Measurements from ENCODE around the gene MTHFD1. TPM values are rescaled to one million over a fixed set of nuclear protein-coding genes. Genes with fewer than 3 reads are reported as not detected.

Gene MTHFD1
- 10 to 100 TPM; 27.6 to 66.0 (median 53.8) TPM for total RNA-seq

DNA sequence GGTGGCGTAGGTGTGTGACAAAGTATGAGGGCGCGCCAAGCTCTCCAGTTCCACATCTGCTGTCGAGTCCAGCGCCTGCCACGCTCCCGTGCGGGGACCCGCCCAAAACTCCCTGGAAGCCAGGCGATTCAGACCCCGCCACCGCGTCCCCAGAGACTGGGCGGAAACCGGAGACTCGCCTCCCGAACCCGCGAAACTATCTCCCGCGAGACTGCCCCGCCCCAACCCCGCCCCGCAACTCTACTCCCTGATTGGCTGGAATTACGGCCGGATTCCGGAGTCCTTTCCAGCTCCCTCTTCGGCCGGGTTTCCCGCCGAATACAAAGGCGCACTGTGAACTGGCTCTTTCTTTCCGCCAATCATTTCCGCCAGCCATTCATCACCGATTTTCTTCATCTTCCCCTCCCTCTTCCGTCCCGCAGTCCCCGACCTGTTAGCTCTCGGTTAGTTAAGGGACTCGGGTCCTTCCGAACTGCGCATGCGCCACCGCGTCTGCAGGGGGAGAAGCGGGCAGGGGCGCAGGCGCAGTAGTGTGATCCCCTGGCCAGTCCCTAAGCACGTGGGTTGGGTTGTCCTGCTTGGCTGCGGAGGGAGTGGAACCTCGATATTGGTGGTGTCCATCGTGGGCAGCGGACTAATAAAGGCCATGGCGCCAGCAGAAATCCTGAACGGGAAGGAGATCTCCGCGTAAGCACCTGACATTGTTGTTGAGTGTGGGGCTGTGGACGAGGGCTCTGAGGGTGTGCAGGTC lies at the start of gene MTHFD1:
TSS of gene MTHFD1 (plus strand) at position 572 of the 751 bp plus-strand sequence. CDS start at position 647, 75 bp downstream.
- H3K4me1 ChIP-seq = peaks cover 10 to 53% (median 14%) of the 10 kb centered on the region in 3 donors
- intact Hi-C loops (cut with DNase I) = no loop called here
- DNase-seq = peak; percentile 93
- peak within 1 kb of the TSS; percentile 60 to 92 (median 73) for H3K4me3 ChIP-seq
- H3K27me3 ChIP-seq = no peaks in the 10 kb centered on the region
- 0 to 1% methylated on average over 15 to 19 of the region's 58 CpGs for WGBS, 2 donors
- peaks cover 0 to 19% (median 0%) of the 10 kb centered on the region in 3 donors for H3K36me3 ChIP-seq
- TF ChIP-seq POLR2A (IDR thresholded peaks at IDR 0.05) = peak in 3 of 4 donors; percentile 52 to 66 (median 56)
- TF ChIP-seq, protein P1, sequence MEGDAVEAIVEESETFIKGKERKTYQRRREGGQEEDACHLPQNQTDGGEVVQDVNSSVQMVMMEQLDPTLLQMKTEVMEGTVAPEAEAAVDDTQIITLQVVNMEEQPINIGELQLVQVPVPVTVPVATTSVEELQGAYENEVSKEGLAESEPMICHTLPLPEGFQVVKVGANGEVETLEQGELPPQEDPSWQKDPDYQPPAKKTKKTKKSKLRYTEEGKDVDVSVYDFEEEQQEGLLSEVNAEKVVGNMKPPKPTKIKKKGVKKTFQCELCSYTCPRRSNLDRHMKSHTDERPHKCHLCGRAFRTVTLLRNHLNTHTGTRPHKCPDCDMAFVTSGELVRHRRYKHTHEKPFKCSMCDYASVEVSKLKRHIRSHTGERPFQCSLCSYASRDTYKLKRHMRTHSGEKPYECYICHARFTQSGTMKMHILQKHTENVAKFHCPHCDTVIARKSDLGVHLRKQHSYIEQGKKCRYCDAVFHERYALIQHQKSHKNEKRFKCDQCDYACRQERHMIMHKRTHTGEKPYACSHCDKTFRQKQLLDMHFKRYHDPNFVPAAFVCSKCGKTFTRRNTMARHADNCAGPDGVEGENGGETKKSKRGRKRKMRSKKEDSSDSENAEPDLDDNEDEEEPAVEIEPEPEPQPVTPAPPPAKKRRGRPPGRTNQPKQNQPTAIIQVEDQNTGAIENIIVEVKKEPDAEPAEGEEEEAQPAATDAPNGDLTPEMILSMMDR (IDR thresholded peaks at IDR 0.05) = peak in 3 of 6 experiments; percentile 6 to 32 (median 31)
- no peaks in the 10 kb centered on the region for H3K9me3 ChIP-seq
- peak within 1 kb of the TSS; percentile 87 to 93 (median 92) for H3K27ac ChIP-seq

DNA sequence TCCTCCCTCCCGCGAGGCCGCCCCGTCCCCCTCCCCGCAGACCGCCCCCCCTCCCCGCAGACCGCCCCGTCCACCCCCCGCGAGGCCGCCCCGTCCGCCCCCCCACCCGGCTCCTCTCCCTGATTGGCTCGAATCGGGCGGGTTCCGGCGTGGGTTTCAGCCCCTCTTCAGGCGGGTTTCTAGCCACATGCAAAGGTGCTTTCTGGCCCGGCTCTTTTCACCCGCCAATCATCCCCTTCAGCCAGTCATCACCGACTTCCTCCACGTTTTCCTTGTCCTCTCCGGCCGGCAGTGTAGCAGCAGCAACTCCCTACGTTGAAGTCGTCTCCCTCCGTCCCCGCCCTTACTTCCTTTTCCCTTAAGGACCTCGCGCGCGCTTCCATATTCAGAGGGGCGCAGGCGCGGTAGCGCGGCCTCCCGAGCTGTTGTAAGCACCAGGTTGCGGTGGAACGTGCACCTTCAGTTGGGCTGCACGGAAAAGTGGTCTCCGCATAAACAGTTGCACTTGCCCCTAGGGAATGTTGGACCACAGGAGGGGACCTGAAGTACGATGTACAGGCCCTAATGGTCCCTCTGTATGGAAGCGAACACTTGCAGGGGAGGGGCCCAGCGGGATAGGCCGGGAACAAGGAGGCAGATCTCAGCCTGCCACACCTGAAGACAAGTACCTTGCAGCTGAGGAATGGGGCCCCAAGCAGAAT lies 49.4 kb upstream of the MTHFD1 start:
- Histone ChIP-seq H3K36me3 (no peaks in the 10 kb centered on the region), H3K27me3 (no peaks in the 10 kb centered on the region), H3K9me3 (peaks cover 0 to 14% (median 0%) of the 10 kb centered on the region in 3 donors), H3K27ac (peak overlapping the region; percentile 84 to 94 (median 88)), H3K4me3 (peak overlapping the region; percentile 53 to 84 (median 71)), H3K4me1 (peaks cover 4 to 21% (median 4%) of the 10 kb centered on the region in 3 donors)
- WGBS, 2 donors = 0 to 4% methylated on average over 22 to 25 of the region's 49 CpGs
- intact Hi-C loops (cut with DNase I) = no loop called here
- DNase-seq = peak; percentile 79
- TF ChIP-seq, protein P1 (IDR thresholded peaks at IDR 0.05) = peak in 1 of 6 experiments; percentile 8
- peak in 3 of 4 donors; percentile 43 to 74 (median 74) for TF ChIP-seq POLR2A (IDR thresholded peaks at IDR 0.05)

DNA sequence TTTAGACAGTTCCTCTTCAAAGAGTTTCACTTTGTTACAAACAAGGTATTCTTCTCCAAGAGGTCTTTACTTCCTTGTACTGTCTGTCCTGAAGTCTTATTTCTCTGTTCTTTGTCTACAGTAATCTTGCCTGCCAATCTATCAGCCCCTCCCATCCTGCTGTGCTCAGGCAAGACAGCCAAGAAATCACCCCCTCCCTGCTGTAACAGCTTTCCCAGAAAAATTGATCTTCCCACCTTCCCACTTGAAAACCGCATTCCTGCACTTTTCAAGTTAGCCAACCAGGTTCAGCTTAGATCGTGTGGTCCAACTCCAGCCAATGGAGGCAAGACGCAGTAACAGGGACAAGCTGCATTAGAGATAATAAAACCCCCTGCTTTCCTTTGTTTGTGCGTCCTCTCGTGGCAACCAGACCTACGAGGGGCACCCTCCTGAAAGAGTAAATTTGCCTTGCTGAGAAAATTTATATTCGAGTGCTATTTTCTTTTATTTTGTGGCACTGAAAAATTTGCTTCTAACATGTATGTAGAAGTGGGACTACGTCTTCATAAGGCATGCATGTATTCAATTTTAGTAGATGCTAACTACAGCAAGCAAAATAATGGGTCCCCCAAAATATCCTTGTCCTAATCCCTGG lies 47.5 kb upstream of the MTHFD1 start:
- H3K4me3 ChIP-seq = no peak overlapping the region
- peaks cover 4 to 21% (median 4%) of the 10 kb centered on the region in 3 donors for H3K4me1 ChIP-seq
- H3K27me3 ChIP-seq = no peaks in the 10 kb centered on the region
- intact Hi-C loops (cut with DNase I) = no loop called here
- H3K36me3 ChIP-seq = no peaks in the 10 kb centered on the region
- peaks cover 0 to 14% (median 0%) of the 10 kb centered on the region in 3 donors for H3K9me3 ChIP-seq
- no peak for DNase-seq
- H3K27ac ChIP-seq = no peak overlapping the region
- TF ChIP-seq POLR2A (IDR thresholded peaks at IDR 0.05) = no peak
- TF ChIP-seq, protein P1 (IDR thresholded peaks at IDR 0.05) = no peak
- WGBS, 2 donors = 92 to 94% methylated on average over 8 of the region's 8 CpGs

DNA sequence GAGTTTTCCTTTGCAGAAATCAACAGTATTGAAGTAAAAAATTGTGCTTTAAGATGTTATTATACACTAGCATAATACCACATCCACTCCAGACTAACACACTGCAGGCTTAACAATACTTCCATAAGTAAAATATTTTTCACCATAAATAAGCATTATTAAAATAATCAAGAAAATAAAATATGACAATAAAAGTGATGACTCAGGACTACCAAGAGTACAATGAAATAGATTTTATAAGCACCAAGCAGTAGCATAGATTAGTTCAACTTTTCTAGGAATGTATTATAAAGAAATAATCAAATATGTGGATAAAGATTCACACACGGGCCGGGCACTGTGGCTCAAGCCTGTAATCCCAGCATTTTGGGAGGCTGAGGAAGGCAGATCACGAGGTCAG lies 40.4 kb upstream of the MTHFD1 start:
- intact Hi-C loops (cut with DNase I) = no loop called here
- 79 to 95% methylated on average over 3 of the region's 3 CpGs for WGBS, 2 donors
- Histone ChIP-seq H3K4me1 (no peaks in the 10 kb centered on the region), H3K36me3 (no peaks in the 10 kb centered on the region), H3K27me3 (no peaks in the 10 kb centered on the region), H3K27ac (no peak overlapping the region), H3K4me3 (no peak overlapping the region), H3K9me3 (no peaks in the 10 kb centered on the region)
- TF ChIP-seq, protein P1 (IDR thresholded peaks at IDR 0.05) = no peak
- no peak for TF ChIP-seq POLR2A (IDR thresholded peaks at IDR 0.05)
- no peak for DNase-seq
